Measurements from ENCODE around the gene HELZ2. TPM values are rescaled to one million over a fixed set of nuclear protein-coding genes. Genes with fewer than 3 reads are reported as not detected.

Gene HELZ2
- total and polyA plus RNA-seq, 4 experiments from 2014 or later = 2.0 to 45.4 (median 23.0) TPM

DNA sequence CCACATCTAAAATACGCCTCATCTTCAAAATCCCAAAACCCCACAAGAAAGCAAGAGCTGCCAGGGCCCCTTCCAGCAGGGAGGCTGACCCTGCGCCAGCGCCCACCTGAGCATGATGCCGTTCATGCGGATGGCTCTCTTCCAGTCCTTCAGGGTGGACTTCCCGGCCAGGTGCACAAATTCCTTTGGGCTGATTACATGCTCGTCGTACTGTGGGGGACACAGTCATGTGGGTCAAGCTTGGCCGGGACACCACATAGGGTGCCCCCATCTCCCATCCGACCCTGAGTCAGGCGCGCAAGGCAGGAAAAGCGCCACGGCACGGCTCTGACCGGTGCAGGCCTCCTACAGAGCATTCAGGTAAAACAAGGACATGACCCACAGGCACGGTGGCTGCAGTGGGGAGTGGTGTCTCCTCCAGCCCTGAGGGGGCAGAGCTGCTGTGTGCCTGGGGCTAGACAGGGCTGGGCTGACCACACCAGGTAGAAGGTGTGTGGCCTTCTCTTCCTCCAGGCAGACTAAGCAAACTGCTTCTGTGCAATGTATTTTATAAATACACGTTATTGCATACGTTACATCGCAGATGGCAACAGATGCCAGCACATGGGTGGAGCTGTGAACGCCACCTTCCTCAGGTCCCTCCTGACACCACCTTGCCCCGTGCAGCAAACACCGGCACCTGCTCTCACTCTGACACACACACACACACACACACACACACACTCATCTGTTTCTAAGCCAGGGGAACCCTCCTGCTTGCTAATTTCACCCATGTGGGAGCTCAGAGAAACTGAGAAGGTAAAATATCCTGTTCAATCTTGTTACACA, 23.8 kb upstream of the HELZ2 start:
- Histone ChIP-seq H3K36me3 (ENCODE audit: insufficient read depth, low read length) (peaks cover 43% of the 10 kb centered on the region), H3K4me1 (ENCODE audit: insufficient read depth, low read length) (no peaks in the 10 kb centered on the region), H3K27ac (ENCODE audit: low read depth, low read length) (no peak overlapping the region), H3K4me3 (ENCODE audit: low read length in 2 of 2) (no peak overlapping the region), H3K27me3 (ENCODE audit: insufficient read depth, low read length) (no peaks in the 10 kb centered on the region), H3K9me3 (ENCODE audit: control insufficient read depth in 1 of 2, low read length in 2 of 2) (no peaks in the 10 kb centered on the region)
- ChIA-PET CTCF (ENCODE audit: partially characterized antibody) (no interaction called here), POLR2A (ENCODE audit: partially characterized antibody) (interaction anchor here (2.1 kb wide), 1 partner anchor 29 kb away, joined by 5 read pairs; the partner anchor contains the start of gene GMEB2)
- Mint-ChIP-seq H3K27ac (peak overlapping the region in 1 of 7 donors; percentile 52), H3K36me3 (peaks cover 38 to 43% of the 10 kb centered on the region in 2 donors), H3K9me3 (peaks cover 0 to 3% (median 0%) of the 10 kb centered on the region in 8 donors), H3K4me3 (no peak overlapping the region), H3K27me3 (no peaks in the 10 kb centered on the region), H3K4me1 (peaks cover 0 to 7% (median 4%) of the 10 kb centered on the region in 4 donors)
- DNase-seq = no peak
- intact Hi-C loops (cut with micrococcal nuclease) = no loop called here

DNA sequence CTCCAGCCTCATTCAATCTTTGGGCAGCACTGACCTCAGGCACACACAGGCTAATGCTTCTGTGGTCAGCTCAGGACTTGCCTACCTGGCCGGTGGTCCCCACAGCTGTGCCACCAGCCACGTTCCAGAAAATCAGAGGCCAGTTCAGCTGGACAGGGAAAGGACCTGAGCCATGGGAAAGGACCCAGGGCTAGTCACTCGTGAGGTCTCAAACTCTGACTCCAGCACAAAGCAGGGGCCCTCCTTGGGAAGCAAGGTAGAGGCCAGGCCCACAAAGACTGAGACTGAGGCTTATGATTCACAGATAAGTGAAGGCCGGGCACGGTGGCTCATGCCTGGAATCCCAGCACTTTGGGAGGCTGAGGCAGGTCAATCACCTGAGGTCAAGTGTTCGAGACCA, 22.4 kb upstream of the HELZ2 start:
- peaks cover 36 to 40% of the 10 kb centered on the region in 2 donors for H3K36me3 Mint-ChIP-seq
- H3K27me3 Mint-ChIP-seq = no peaks in the 10 kb centered on the region
- CTCF ChIA-PET (ENCODE audit: partially characterized antibody) = no interaction called here

DNA sequence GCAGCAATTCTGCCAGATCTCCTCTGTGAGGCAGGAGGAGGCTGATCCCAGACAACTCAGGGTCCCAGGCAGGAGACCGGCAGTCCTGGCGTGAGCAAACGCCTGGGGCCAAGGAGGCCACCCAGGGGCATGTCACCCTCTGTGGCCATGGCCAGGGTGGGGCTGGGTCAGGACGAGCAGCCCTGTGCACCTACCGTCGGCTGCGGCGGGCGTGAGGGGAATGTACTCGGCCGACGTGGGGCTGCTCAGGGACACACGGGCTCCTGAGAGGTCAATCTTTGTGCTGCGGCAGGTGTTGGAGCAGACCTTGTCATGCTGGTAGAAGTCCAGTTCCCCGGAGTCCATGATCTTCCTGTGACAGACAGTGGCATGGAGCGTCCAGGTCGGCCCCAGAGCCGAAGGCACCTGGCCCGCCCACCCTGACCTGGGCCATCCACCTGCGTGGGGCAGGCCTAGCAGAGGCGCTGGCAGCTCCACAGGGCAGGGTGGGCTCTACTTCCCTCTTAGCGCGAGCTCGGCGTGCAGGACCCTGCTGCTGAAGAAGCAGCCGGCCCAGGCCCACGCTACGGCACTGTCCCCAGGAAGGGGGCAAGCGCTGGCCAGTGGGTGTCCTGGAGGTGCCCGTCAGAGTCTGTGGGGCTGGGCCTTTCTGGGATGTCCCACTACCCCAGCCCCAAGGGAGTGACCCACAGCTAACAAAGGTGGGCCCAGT, 21.5 kb upstream of the HELZ2 start:
- Mint-ChIP-seq H3K9me3 (peaks cover 0 to 3% (median 0%) of the 10 kb centered on the region in 8 donors), H3K36me3 (peaks cover 39 to 43% of the 10 kb centered on the region in 2 donors)

More for the DNA sequence above, 22.4 kb upstream of the HELZ2 start:
- POLR2A ChIA-PET (ENCODE audit: partially characterized antibody) = no interaction called here
- intact Hi-C loops (cut with micrococcal nuclease) = no loop called here
- no peak overlapping the region for H3K27ac ChIP-seq (ENCODE audit: low read depth, low read length)
- H3K27me3 ChIP-seq (ENCODE audit: insufficient read depth, low read length) = no peaks in the 10 kb centered on the region
- H3K9me3 Mint-ChIP-seq = peaks cover 0 to 3% (median 0%) of the 10 kb centered on the region in 8 donors
- H3K27ac Mint-ChIP-seq = no peak overlapping the region
- H3K36me3 ChIP-seq (ENCODE audit: insufficient read depth, low read length) = peaks cover 46% of the 10 kb centered on the region
- DNase-seq = no peak
- peaks cover 0 to 5% (median 2%) of the 10 kb centered on the region in 4 donors for H3K4me1 Mint-ChIP-seq
- no peak overlapping the region for H3K4me3 Mint-ChIP-seq
- H3K9me3 ChIP-seq (ENCODE audit: control insufficient read depth in 1 of 2, low read length in 2 of 2) = no peaks in the 10 kb centered on the region
- no peaks in the 10 kb centered on the region for H3K4me1 ChIP-seq (ENCODE audit: insufficient read depth, low read length)
- H3K4me3 ChIP-seq (ENCODE audit: low read length in 2 of 2) = no peak overlapping the region

DNA sequence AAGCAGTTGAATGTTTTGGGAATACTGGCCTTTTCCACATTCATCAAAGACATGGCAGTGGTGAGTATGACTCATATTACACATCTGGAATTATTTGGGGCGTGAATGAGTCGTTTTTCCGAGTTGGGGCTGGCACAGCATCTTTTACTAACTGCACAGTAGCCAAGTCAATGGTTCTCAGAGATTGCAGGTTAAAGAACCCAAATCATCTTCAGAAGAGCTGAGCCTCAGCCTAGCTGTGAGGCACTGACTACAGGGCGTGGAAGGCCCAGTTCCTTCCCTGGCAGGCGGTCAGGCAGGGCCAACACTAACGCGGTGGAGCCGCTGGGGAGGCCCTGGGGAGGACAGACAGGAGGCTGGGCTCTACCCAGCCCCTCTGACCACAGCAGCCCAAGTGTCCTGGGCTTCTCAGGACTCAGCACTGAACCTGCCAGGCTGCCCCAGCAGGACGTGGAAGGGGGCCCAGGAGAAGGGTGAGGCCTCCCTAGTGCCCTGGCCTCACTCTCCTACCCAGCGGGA, 20.1 kb upstream of the HELZ2 start:
- DNase-seq = no peak
- no peaks in the 10 kb centered on the region for H3K27me3 Mint-ChIP-seq
- CTCF ChIA-PET (ENCODE audit: partially characterized antibody) = no interaction called here
- Histone ChIP-seq H3K4me3 (ENCODE audit: low read length in 2 of 2) (no peak overlapping the region), H3K9me3 (ENCODE audit: control insufficient read depth in 1 of 2, low read length in 2 of 2) (no peaks in the 10 kb centered on the region), H3K27ac (ENCODE audit: low read depth, low read length) (no peak overlapping the region), H3K36me3 (ENCODE audit: insufficient read depth, low read length) (peaks cover 40% of the 10 kb centered on the region), H3K27me3 (ENCODE audit: insufficient read depth, low read length) (no peaks in the 10 kb centered on the region), H3K4me1 (ENCODE audit: insufficient read depth, low read length) (no peaks in the 10 kb centered on the region)
- peaks cover 0 to 2% (median 0%) of the 10 kb centered on the region in 8 donors for H3K9me3 Mint-ChIP-seq
- no peak overlapping the region for H3K4me3 Mint-ChIP-seq
- no peak overlapping the region for H3K27ac Mint-ChIP-seq
- intact Hi-C loops (cut with micrococcal nuclease) = no loop called here
- peaks cover 36 to 44% of the 10 kb centered on the region in 2 donors for H3K36me3 Mint-ChIP-seq
- peaks cover 0 to 2% (median 0%) of the 10 kb centered on the region in 4 donors for H3K4me1 Mint-ChIP-seq
- POLR2A ChIA-PET (ENCODE audit: partially characterized antibody) = no interaction called here

More for the DNA sequence above, 21.5 kb upstream of the HELZ2 start:
- CTCF ChIA-PET (ENCODE audit: partially characterized antibody) = no interaction called here
- H3K36me3 ChIP-seq (ENCODE audit: insufficient read depth, low read length) = peaks cover 40% of the 10 kb centered on the region
- H3K4me1 Mint-ChIP-seq = peaks cover 0 to 5% (median 2%) of the 10 kb centered on the region in 4 donors
- H3K27me3 ChIP-seq (ENCODE audit: insufficient read depth, low read length) = no peaks in the 10 kb centered on the region
- no peaks in the 10 kb centered on the region for H3K4me1 ChIP-seq (ENCODE audit: insufficient read depth, low read length)
- no peaks in the 10 kb centered on the region for H3K27me3 Mint-ChIP-seq
- H3K4me3 ChIP-seq (ENCODE audit: low read length in 2 of 2) = no peak overlapping the region
- no peaks in the 10 kb centered on the region for H3K9me3 ChIP-seq (ENCODE audit: control insufficient read depth in 1 of 2, low read length in 2 of 2)
- no peak for DNase-seq
- H3K4me3 Mint-ChIP-seq = no peak overlapping the region
- no peak overlapping the region for H3K27ac ChIP-seq (ENCODE audit: low read depth, low read length)
- intact Hi-C loops (cut with micrococcal nuclease) = no loop called here
- POLR2A ChIA-PET (ENCODE audit: partially characterized antibody) = no interaction called here
- H3K27ac Mint-ChIP-seq = peak overlapping the region in 1 of 7 donors; percentile 57

DNA sequence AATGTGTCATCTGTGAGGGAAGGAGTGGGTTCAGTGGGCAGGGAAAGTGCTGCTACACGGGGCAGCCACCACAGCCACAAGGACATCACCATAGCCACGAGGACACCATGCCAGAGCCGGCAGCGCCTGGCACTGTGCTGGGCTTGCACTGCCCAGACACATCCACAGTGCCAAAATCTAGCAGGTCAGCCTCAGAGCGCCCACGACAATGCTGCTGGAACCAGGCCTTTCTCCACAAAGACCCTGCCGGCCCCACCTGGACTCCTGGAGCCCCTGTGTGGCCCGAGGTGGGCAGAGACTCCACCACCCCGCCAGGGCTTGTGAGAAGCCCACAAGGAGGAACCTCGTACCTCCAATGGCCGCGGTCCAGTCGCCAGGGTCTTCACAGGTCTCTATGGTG, 18.6 kb upstream of the HELZ2 start:
- H3K9me3 ChIP-seq (ENCODE audit: control insufficient read depth in 1 of 2, low read length in 2 of 2) = no peaks in the 10 kb centered on the region
- Mint-ChIP-seq H3K4me3 (no peak overlapping the region), H3K36me3 (peaks cover 28 to 42% of the 10 kb centered on the region in 2 donors), H3K9me3 (peaks cover 0 to 2% (median 0%) of the 10 kb centered on the region in 8 donors), H3K27me3 (no peaks in the 10 kb centered on the region), H3K4me1 (peaks cover 0 to 6% (median 2%) of the 10 kb centered on the region in 4 donors), H3K27ac (no peak overlapping the region)
- CTCF ChIA-PET (ENCODE audit: partially characterized antibody) = no interaction called here
- H3K4me1 ChIP-seq (ENCODE audit: insufficient read depth, low read length) = peaks cover 8% of the 10 kb centered on the region
- no peak overlapping the region for H3K4me3 ChIP-seq (ENCODE audit: low read length in 2 of 2)
- no peak for DNase-seq
- H3K36me3 ChIP-seq (ENCODE audit: insufficient read depth, low read length) = peaks cover 36% of the 10 kb centered on the region
- intact Hi-C loops (cut with micrococcal nuclease) = no loop called here
- no peaks in the 10 kb centered on the region for H3K27me3 ChIP-seq (ENCODE audit: insufficient read depth, low read length)
- POLR2A ChIA-PET (ENCODE audit: partially characterized antibody) = no interaction called here
- no peak overlapping the region for H3K27ac ChIP-seq (ENCODE audit: low read depth, low read length)

DNA sequence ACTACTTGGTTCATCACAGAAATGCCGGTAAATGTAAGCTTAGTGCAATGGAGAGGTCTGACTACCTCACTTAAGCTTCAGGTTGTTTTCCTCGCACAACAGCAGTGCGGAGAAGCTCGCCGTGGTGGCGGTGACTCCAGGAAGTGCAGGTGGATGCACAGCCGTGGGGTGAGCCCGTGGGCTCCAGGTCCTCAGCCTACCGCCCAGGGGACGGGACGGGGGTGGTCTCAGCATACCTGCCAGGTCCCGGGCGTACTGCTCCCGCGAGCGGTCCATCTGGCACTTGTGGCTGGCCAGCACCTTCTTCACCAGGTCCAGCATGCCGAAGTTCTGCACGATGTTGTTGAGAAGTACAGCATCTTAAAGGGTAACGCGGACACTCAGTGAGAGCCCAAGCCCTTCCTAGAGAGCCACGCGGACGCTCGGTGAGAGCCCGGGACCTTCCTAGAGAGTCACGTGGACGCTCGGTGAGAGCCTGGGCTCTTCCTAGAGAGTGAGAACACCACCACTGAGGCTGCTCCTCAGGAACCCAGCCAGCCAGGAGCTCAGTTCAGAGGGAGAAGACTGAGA, 17.8 kb upstream of the HELZ2 start:
- H3K36me3 ChIP-seq (ENCODE audit: insufficient read depth, low read length) = peaks cover 34% of the 10 kb centered on the region
- intact Hi-C loops (cut with micrococcal nuclease) = no loop called here
- H3K36me3 Mint-ChIP-seq = peaks cover 30 to 42% of the 10 kb centered on the region in 2 donors
- DNase-seq = no peak
- H3K27me3 Mint-ChIP-seq = no peaks in the 10 kb centered on the region
- peaks cover 9% of the 10 kb centered on the region for H3K4me1 ChIP-seq (ENCODE audit: insufficient read depth, low read length)
- CTCF ChIA-PET (ENCODE audit: partially characterized antibody) = no interaction called here
- no peak overlapping the region for H3K27ac ChIP-seq (ENCODE audit: low read depth, low read length)
- POLR2A ChIA-PET (ENCODE audit: partially characterized antibody) = interaction anchor here (0.7 kb wide), 1 partner anchor 136 kb away, joined by 4 read pairs; no protein-coding TSS in a partner anchor
- peaks cover 0 to 10% (median 2%) of the 10 kb centered on the region in 4 donors for H3K4me1 Mint-ChIP-seq
- H3K9me3 ChIP-seq (ENCODE audit: control insufficient read depth in 1 of 2, low read length in 2 of 2) = no peaks in the 10 kb centered on the region
- H3K4me3 ChIP-seq (ENCODE audit: low read length in 2 of 2) = no peak overlapping the region
- no peak overlapping the region for H3K4me3 Mint-ChIP-seq
- no peaks in the 10 kb centered on the region for H3K27me3 ChIP-seq (ENCODE audit: insufficient read depth, low read length)
- peaks cover 0 to 2% (median 0%) of the 10 kb centered on the region in 8 donors for H3K9me3 Mint-ChIP-seq
- no peak overlapping the region for H3K27ac Mint-ChIP-seq

DNA sequence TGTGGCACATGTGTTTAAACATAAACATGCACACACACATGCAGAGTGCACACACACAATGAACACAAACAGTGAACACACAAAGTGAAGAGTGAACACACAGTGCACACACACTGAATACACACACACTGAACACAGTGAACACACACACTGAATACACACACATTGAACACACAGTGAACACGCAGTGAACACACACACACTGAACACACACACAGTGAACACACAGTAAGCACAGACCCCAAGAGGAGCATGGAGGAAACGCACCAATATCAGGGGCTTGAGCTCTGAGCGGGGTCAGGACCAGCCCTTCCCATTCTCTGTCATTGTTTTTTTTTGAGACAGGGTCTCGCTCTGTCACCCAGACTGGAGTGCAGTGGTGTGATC, 17.1 kb upstream of the HELZ2 start:
- ChIA-PET CTCF (ENCODE audit: partially characterized antibody) (no interaction called here), POLR2A (ENCODE audit: partially characterized antibody) (interaction anchor here (0.7 to 1.4 kb wide), 3 partner anchors 34 to 447 kb away, joined by 3 to 4 read pairs (median 3); no protein-coding TSS in a partner anchor)
- peaks cover 34% of the 10 kb centered on the region for H3K36me3 ChIP-seq (ENCODE audit: insufficient read depth, low read length)

More for the DNA sequence above, 17.1 kb upstream of the HELZ2 start:
- H3K4me1 Mint-ChIP-seq = peaks cover 0 to 10% (median 2%) of the 10 kb centered on the region in 4 donors
- no peak overlapping the region for H3K27ac Mint-ChIP-seq
- no peaks in the 10 kb centered on the region for H3K27me3 Mint-ChIP-seq
- H3K4me3 Mint-ChIP-seq = no peak overlapping the region
- DNase-seq = no peak
- H3K27me3 ChIP-seq (ENCODE audit: insufficient read depth, low read length) = no peaks in the 10 kb centered on the region
- peaks cover 30 to 40% of the 10 kb centered on the region in 2 donors for H3K36me3 Mint-ChIP-seq
- intact Hi-C loops (cut with micrococcal nuclease) = no loop called here
- H3K4me1 ChIP-seq (ENCODE audit: insufficient read depth, low read length) = peaks cover 9% of the 10 kb centered on the region
- no peak overlapping the region for H3K27ac ChIP-seq (ENCODE audit: low read depth, low read length)
- H3K9me3 Mint-ChIP-seq = peaks cover 0 to 2% (median 0%) of the 10 kb centered on the region in 8 donors
- H3K4me3 ChIP-seq (ENCODE audit: low read length in 2 of 2) = no peak overlapping the region
- no peaks in the 10 kb centered on the region for H3K9me3 ChIP-seq (ENCODE audit: control insufficient read depth in 1 of 2, low read length in 2 of 2)

Data from CD4-positive, alpha-beta memory T cell (primary cell).